Activated CD4-positive, alpha-beta T cell treated with anti-CD3 and anti-CD28 coated beads, Interleukin-2, amount 50 U/mL, for 48 hours (primary cell): ENCODE data around the gene TOX4.

Source experiments
- DNase-seq, 2 experiments: peaks; one replicate each; pipeline ENCODE4 v3.0.0-alpha.2; 2020

Gene TOX4

GRCh38 chr14:21503376-21503775 is 26.4 kb downstream of the TOX4 start:
- DNase-seq = no peak

GRCh38 chr14:21505012-21505553 is 28.1 kb downstream of the TOX4 start:
- DNase-seq = peak in 1 of 2 experiments; percentile 29

GRCh38 chr14:21506557-21506956 is 29.6 kb downstream of the TOX4 start:
- no peak for DNase-seq

GRCh38 chr14:21509432-21510143 is 32.6 kb downstream of the TOX4 start:
- no peak for DNase-seq

- peak; percentile 91 to 93 for DNase-seq
Observed at GRCh38 chr14:21510735-21511657, 34.0 kb downstream of the TOX4 start, which contains the start of gene METTL3. METTL3 (minus strand) TSS chr14:21511340; CDS start chr14:21511223, 117 bp downstream.

- no peak for DNase-seq
Observed at GRCh38 chr14:21514341-21514740, 37.3 kb downstream of the TOX4 start.

- no peak for DNase-seq
Observed at GRCh38 chr14:21518725-21519124, 41.7 kb downstream of the TOX4 start.

- no peak for DNase-seq
Observed at GRCh38 chr14:21520767-21521166, 43.8 kb downstream of the TOX4 start.

GRCh38 chr14:21521501-21521900 is 44.5 kb downstream of the TOX4 start:
- DNase-seq = no peak

- DNase-seq = no peak
Observed at GRCh38 chr14:21523203-21523602, 46.2 kb downstream of the TOX4 start.

- no peak for DNase-seq
Observed at GRCh38 chr14:21524575-21525490, 47.8 kb downstream of the TOX4 start.

GRCh38 chr14:21525571-21525961 is 48.6 kb downstream of the TOX4 start:
- no peak for DNase-seq

- DNase-seq = peak; percentile 82 to 84
Observed at GRCh38 chr14:21525962-21526671, 49.1 kb downstream of the TOX4 start, which contains the start of gene SALL2. SALL2 (minus strand) TSS chr14:21526346; CDS start chr14:21526127, 219 bp downstream.

- DNase-seq = no peak
Observed at GRCh38 chr14:21526672-21527317, 49.8 kb downstream of the TOX4 start.

GRCh38 chr14:21527318-21527679 is 50.3 kb downstream of the TOX4 start:
- no peak for DNase-seq

GRCh38 chr14:21528381-21529348 is 51.7 kb downstream of the TOX4 start:
- no peak for DNase-seq

GRCh38 chr14:21529515-21529914 is 52.5 kb downstream of the TOX4 start:
- DNase-seq = no peak

GRCh38 chr14:21533294-21533693 is 56.3 kb downstream of the TOX4 start:
- no peak for DNase-seq

- DNase-seq = no peak
Observed at GRCh38 chr14:21534576-21534975, 57.6 kb downstream of the TOX4 start.
